Adrenal gland (tissue), 12 donors: ENCODE results near the gene ISM1. TPM values are rescaled to one million over a fixed set of nuclear protein-coding genes. Genes with fewer than 3 reads are reported as not detected.
"Not testable (repeated sequence)": the region's sequence is repeated elsewhere in the genome, so short reads cannot be mapped to it uniquely, and the experiment has no call there.

Source experiments
- DNase-seq, 7 donors: peaks; one replicate each; pipeline ENCODE4 v3.0.0-alpha.2; 2019 to 2020
- H3K27ac ChIP-seq, 5 donors: fragments of 200-600 bp; sonication (generic) in 4 of 5; 1 replicate in 3 of 5; 2 replicates in 2 of 5; pipeline versions ENCODE4 v1.5.1 to v1.8.0; 2016 to 2020; ENCODE audit warnings: mild to moderate bottlenecking in 1 of 5
- H3K27me3 ChIP-seq: fragments of 200-600 bp; 2 replicates; pipeline ENCODE4 v1.8.0; 2021
- H3K36me3 ChIP-seq, 2 donors: fragments of 200-600 bp; replicated peaks in 1 of 2; 1 replicate in 1 of 2; 2 replicates in 1 of 2; pipeline versions ENCODE4 v1.5.1 to v1.8.0; 2018 to 2022
- H3K4me1 ChIP-seq, 2 donors: fragments of 200-600 bp; replicated peaks in 1 of 2; 1 replicate in 1 of 2; 2 replicates in 1 of 2; pipeline versions ENCODE4 v1.5.1 to v1.8.0; 2018 to 2021
- H3K4me3 ChIP-seq, 4 donors: fragments of 200-600 bp; sonication (generic) in 3 of 4; one replicate each; pipeline ENCODE4 v1.5.1; 2016 to 2018
- H3K9me3 ChIP-seq, 3 donors: fragments of 200-600 bp; sonication (generic) in 1 of 3; replicated peaks in 1 of 3; 1 replicate in 2 of 3; 2 replicates in 1 of 3; pipeline versions ENCODE4 v1.5.1 to v1.8.0; 2016 to 2021
- POLR2A ChIP-seq, 2 donors: fragments of 450-650 bp; IDR thresholded peaks; one replicate each; pipeline ENCODE4 v1.6.1; 2017; ENCODE audit warnings: antibody characterized with exemption in 2 of 2, mild to moderate bottlenecking in 2 of 2, moderate library complexity in 1 of 2
- WGBS, 4 donors: extraction: QIAGEN DNeasy Blood & Tissue Kit in 2 of 4; methylation state at CpG; one replicate each; pipeline versions ENCODE4 v1.1.5 to v1.1.7; 2013 to 2017; 5-methylcytosine and 5-hydroxymethylcytosine counted together
- intact Hi-C, 2 donors: fragments of 100-400 bp; cut with DNase I; formaldehyde crosslinking; loops; one replicate each; pipeline versions ENCODE4 v1.14.1 to v1.15.0; 2022 to 2023
- polyA plus RNA-seq, 3 donors: library from polyadenylated mRNA; stranded (reverse); fragments of 200-250 nt in 2 of 3; fragments of 350-450 nt in 1 of 3; fragmentation: Illumina TruSeq in 1 of 3; extraction: RNeasy Lipid Tissue Mini Kit (QIAGEN cat#74804) in 1 of 3; gene quantifications; one replicate each; pipeline ENCODE4 v1.2.3, GENCODE V29; 2013 to 2014
- total RNA-seq, 9 donors: library from RNA; depleted of rRNA in 4 of 9; stranded (reverse); fragments of >200 nt in 4 of 9; fragments of 120-200 nt in 1 of 9; fragmentation: NEBNext Ultra II Directional in 1 of 9; extraction: Animal tissue kit (Norgen Biotek cat#: 25700) in 1 of 9; gene quantifications; one replicate each; pipeline versions ENCODE4 v1.1.0 to v1.2.4, GENCODE V29; 2013 to 2023
- TF ChIP-seq, protein P1 (sequence below), 6 experiments: fragments of 450-650 bp in 4 of 6; fragments of 200-600 bp in 2 of 6; sonication (generic) in 1 of 6; IDR thresholded peaks; 1 replicate in 5 of 6; 2 replicates in 1 of 6; pipeline versions ENCODE4 v1.5.1 to v1.8.0; 2016 to 2021; ENCODE audit warnings: antibody characterized with exemption in 6 of 6, mild to moderate bottlenecking in 2 of 6, moderate library complexity in 1 of 6
- donor health status: healthy with polysubstance abuse.
- donor health status: Bipolar disorder and iron deficiency.
- donor health status: DM: yes; HTN: yes; CAD: no.
- donor health status: DM: no; HTN: no; CAD: no.
- donor health status: DM: no; HTN: no; CAD: no.
- donor health status: DM: yes; HTN: yes; CAD: no.

ISM1 gene
- total and polyA plus RNA-seq, 12 donors = 0.17 to 4.4 (median 1.8) TPM

DNA sequence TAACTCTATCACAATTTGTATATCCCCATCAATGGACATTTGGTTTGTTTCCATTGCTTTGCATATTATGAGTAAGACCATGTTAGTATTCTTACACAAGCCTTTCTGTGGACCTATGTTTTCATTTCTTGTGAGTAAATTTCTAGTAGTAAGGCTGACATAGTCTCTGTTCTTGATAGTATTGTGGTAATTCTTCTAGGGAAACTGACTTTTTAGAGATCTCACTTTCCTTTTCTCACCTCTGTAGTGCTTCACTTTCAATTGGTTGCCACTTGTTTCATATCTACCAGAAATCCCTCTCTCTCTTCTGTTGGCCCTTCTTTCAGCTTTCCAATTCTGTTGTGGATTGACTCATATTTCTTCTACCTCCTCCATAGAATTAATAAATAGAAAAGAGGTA is 8.5 kb downstream of the ISM1 start:
- Histone ChIP-seq H3K36me3 (no peaks in the 10 kb centered on the region), H3K4me3 (no peak overlapping the region), H3K4me1 (no peaks in the 10 kb centered on the region), H3K27me3 (no peaks in the 10 kb centered on the region), H3K9me3 (no peaks in the 10 kb centered on the region), H3K27ac (no peak overlapping the region)
- intact Hi-C loops = no loop called here
- DNase-seq = no peak
- TF ChIP-seq, protein P1, sequence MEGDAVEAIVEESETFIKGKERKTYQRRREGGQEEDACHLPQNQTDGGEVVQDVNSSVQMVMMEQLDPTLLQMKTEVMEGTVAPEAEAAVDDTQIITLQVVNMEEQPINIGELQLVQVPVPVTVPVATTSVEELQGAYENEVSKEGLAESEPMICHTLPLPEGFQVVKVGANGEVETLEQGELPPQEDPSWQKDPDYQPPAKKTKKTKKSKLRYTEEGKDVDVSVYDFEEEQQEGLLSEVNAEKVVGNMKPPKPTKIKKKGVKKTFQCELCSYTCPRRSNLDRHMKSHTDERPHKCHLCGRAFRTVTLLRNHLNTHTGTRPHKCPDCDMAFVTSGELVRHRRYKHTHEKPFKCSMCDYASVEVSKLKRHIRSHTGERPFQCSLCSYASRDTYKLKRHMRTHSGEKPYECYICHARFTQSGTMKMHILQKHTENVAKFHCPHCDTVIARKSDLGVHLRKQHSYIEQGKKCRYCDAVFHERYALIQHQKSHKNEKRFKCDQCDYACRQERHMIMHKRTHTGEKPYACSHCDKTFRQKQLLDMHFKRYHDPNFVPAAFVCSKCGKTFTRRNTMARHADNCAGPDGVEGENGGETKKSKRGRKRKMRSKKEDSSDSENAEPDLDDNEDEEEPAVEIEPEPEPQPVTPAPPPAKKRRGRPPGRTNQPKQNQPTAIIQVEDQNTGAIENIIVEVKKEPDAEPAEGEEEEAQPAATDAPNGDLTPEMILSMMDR (IDR thresholded peaks at IDR 0.05) = no peak
- no peak for TF ChIP-seq POLR2A (IDR thresholded peaks at IDR 0.05)

DNA sequence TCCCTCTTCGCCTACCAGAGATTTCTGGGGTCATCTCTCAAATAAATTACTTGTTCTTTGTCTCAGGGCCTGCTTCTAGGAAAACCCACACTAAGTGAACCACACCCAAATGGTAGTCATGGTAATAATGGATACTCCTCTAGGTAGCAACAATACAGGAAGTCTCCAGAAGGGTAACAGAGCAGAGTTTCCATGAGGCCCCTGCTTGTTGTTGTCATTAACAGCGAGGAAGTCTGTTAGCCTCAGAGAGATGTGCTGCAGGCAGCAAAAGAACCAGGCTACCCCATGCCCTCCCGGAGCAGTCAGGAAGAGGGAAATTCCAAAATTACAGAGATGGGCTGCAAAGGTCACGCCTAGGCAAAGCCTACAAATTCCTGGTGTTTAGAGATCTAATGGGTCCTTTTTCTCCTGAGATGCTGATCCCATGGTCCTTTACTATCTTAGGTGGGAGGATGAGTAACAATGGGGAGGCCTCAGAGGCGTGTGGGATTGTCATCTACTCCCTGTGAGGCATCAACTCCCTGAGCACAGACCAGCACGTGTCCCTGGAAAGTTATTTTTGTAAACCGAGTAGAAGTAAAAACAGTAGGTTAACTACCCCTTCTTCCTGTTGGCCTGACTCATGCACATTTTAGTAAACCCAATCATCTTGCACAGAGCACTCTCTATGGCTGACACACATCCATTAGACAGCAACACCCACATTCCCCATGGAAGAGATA is 10.1 kb downstream of the ISM1 start:
- H3K27me3 ChIP-seq = no peaks in the 10 kb centered on the region
- TF ChIP-seq, protein P1 (IDR thresholded peaks at IDR 0.05) = no peak
- no peak for TF ChIP-seq POLR2A (IDR thresholded peaks at IDR 0.05)
- intact Hi-C loops = no loop called here
- no peak overlapping the region for H3K27ac ChIP-seq
- no peaks in the 10 kb centered on the region for H3K36me3 ChIP-seq
- no peaks in the 10 kb centered on the region for H3K4me1 ChIP-seq
- H3K4me3 ChIP-seq = no peak overlapping the region
- H3K9me3 ChIP-seq = no peaks in the 10 kb centered on the region
- WGBS, 4 donors = 56 to 71% (median 67%) methylated on average over 7 of the region's 7 CpGs
- DNase-seq = no peak

- no peaks in the 10 kb centered on the region for H3K9me3 ChIP-seq
- no peaks in the 10 kb centered on the region for H3K36me3 ChIP-seq
- TF ChIP-seq, protein P1 (IDR thresholded peaks at IDR 0.05) = no peak
- TF ChIP-seq POLR2A (IDR thresholded peaks at IDR 0.05) = no peak
- no peak overlapping the region for H3K4me3 ChIP-seq
- no peaks in the 10 kb centered on the region for H3K4me1 ChIP-seq
- no peak for DNase-seq
- H3K27me3 ChIP-seq = no peaks in the 10 kb centered on the region
- no peak overlapping the region for H3K27ac ChIP-seq
- WGBS, 4 donors = 84 to 93% (median 88%) methylated on average over 10 of the region's 10 CpGs
- intact Hi-C loops = no loop called here
Measured at GRCh38 chr20:13232999-13233398, 11.9 kb downstream of the ISM1 start.

DNA sequence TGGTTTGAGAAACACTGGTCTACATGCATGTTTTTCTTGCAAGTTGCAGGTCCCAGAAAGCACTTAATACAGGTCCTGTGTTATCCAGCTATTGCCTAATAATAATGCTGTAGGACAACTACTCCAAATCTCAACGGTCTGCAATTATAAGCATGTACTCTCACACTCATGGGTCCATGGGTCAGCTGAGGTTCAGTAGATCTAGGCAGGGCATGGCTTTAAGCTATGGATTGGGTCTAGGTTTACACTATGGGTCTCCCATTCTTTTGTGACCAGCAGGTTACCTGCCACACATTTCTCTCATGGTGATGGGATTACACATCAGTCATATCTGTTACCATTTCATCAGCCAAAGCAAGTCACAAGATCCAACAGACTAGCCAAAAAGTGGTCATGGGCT is 13.9 kb downstream of the ISM1 start:
- no peaks in the 10 kb centered on the region for H3K27me3 ChIP-seq
- H3K4me1 ChIP-seq = no peaks in the 10 kb centered on the region
- TF ChIP-seq, protein P1 (IDR thresholded peaks at IDR 0.05) = no peak
- TF ChIP-seq POLR2A (IDR thresholded peaks at IDR 0.05) = no peak
- DNase-seq = no peak
- intact Hi-C loops = no loop called here
- H3K9me3 ChIP-seq = no peaks in the 10 kb centered on the region
- H3K4me3 ChIP-seq = no peak overlapping the region
- no peak overlapping the region for H3K27ac ChIP-seq
- no peaks in the 10 kb centered on the region for H3K36me3 ChIP-seq
- 44 to 56% (median 51%) methylated on average over 1 of the region's 1 CpG for WGBS, 4 donors

- H3K4me3 ChIP-seq, intact Hi-C loops, H3K36me3 ChIP-seq, H3K9me3 ChIP-seq, H3K27me3 ChIP-seq, H3K4me1 ChIP-seq, DNase-seq, H3K27ac ChIP-seq: not testable (repeated sequence)
- WGBS, 4 donors = 85 to 89% (median 88%) methylated on average over 2 of the region's 2 CpGs
Measured at GRCh38 chr20:13236360-13236759, 15.3 kb downstream of the ISM1 start.
